Measurements from ENCODE around the gene CSTA.
A peak's percentile ranks its signal among the peaks of the same experiment; 100 is the strongest.
"Not testable (repeated sequence)": the region's sequence is repeated elsewhere in the genome, so short reads cannot be mapped to it uniquely, and the experiment has no call there.

The CSTA gene

DNA sequence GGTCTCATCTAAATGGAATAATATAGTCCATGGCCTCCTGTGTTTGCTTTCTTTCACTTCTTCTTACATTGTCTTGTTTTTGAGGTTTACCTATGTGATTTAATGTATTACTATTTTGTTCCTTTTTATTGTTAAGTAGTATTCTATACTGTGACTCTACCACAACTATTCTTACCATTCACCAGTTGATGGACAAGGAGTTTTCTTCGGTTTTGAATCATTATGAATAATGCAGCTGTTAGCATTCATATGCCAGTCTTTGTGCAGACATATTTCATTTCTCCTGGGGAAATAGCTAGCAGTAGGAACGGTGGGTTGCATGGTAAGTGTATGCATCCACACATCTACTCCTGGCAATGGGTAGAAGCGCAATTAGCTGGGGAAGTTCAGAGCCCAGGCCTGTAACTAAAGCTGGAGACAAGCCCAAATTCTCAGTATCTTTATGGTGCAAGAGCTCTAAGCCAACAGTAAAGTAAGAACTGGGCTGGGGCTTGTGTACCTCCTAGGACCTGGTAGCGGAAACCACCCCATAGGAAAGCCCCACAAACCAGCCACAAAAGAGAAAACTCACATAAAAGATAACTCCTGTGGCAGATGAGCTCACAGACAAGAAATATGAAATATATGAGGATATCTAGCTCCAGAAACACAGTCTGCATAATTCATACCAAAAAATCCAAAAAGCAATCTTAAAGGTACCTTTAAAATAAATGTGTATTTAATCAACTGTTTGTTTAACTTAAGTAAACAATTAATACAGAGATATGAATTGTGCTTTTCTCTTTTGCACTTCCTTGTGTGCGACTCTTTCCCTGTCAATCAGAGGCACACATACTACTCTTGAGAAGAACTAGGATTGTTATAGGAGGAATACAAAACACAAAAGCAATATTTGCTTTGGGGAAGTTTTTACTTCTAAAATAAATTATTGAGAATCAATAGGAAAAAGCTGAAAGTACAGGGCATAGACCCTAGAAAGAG is 2.7 kb upstream of the CSTA start:
- peak; percentile 6 for DNase-seq

DNA sequence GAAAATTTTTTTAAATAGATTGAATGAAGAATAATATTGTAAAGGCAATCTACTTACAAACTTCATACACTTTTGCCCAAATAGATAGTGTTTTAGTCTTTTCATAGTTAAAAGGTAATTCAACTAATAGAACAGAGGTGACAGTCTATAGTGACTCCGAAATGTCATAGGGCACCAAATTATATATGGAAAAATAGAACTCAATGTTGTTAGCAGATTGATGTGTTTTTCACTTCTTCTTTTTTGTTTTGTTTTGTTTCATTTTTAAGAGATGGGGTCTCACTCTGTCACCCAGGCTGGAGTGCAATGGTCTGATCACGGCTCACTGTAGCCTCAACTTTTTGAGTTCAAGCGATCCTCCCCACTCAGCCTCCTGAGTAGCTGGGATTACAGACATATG is 721 bp downstream of the CSTA start:
- no peak for DNase-seq

DNA sequence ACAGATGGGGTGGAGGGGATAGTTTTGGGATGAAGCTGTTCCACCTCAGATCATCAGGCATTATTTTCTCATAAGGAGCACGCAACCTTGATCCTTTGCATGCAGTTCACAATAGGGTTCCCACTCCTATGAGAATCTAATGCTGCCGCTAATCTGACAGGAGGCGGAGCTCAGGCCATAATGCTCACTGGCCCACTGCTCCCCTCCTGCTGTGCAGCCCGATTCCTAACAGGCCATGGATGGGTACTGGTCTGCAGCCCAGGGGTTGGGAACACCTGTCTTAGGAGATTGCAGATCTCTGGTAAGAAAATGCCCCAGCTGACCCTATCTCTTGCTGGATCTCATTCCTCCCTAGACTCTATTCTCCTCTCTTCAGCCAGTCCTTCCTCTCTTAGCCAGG is 6.8 kb downstream of the CSTA start:
- no peak for DNase-seq

DNA sequence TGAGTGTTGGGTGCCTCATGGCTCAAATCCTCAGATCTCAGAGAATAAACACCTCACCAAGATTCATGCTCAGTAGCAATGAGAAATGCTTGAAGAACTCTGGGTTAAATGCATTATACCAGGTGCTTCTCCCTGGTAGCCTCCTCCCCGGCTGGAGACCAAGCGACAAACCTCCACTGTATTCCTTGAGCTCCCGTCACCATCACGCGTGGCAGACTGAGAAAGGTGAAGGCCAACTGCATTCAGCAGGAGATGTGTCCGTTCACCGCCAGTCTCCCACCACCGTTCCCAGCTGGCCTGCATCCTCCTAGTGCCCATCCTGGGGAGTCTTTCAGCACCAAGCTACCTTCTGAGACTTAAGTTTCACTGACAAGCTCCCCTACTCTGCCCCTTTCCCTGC is 7.5 kb downstream of the CSTA start:
- no peak for DNase-seq

- DNase-seq, result no peak
These were observed 17.8 kb downstream of the CSTA start for GRCh38 chr3:122342803-122343202.

- no peak for DNase-seq
These were observed 18.6 kb downstream of the CSTA start for GRCh38 chr3:122343654-122344053.

- no peak for DNase-seq
These were observed 24.1 kb downstream of the CSTA start for GRCh38 chr3:122349171-122349570.

GRCh38 chr3:122350814-122351418 is 25.9 kb downstream of the CSTA start:
- no peak for DNase-seq

DNA sequence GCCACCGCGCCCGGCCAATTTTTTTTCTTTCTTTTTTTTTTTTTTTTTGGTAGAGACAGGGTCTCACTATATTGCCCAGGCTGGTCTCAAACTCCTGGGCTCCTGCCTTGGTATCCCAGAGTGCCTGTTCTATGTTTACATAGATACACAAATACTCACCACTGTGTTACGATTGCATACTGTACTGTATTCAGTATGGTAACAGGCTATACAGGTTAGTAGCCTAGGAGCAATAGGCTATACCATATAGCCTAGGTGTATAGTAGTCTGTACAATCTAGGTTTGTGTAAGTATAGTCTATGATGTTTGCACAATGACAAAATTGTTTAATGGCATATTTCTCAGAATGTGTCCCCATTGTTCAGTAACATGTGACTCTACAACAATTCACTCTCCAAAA is 26.6 kb downstream of the CSTA start:
- DNase-seq, result no peak

- no peak for DNase-seq
These were observed 28.2 kb downstream of the CSTA start for GRCh38 chr3:122353215-122353614.

- no peak for DNase-seq
These were observed 28.9 kb downstream of the CSTA start for GRCh38 chr3:122353893-122354401.

DNA sequence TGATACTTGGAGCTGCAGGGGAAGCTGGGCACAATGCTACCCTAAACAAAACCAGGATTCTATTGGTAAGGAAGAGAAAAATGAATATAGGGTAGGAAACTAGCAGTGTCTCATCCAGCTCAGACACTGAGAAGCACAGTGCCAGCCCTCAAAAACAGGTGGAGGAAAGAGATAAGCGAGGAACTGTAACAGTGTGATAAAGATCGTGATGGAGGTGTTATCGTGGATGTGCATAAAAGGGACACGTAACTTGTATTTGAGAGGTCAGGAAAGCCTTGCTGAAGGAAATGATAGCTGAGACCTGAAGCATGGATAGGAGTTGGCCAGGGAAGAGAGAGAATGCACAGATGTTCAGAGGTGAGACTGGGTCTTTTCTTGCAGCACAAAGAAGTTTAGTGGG is 30.6 kb downstream of the CSTA start:
- no peak for DNase-seq

DNA sequence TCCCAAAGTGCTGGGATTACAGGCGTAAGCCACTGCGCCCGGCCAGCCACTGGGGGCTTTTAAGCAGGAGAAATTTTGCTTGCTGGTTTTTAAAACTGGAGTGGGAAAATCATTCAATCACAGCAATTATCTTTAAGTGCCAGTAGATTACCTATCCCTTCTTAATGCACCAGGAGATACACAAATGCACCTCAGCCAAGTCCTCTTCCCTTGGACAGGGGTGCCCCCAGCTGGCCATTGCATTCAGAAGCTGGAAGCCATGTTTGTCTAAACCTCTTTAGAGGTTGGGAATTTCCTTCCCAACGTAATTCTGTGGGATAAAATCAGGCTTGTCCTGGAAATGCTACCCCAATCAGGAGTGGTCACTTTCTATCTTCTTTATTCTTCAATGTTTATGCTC is 31.4 kb downstream of the CSTA start:
- peak; percentile 14 for DNase-seq

GRCh38 chr3:122357828-122358702 is 33.0 kb downstream of the CSTA start:
- DNase-seq, result no peak

DNA sequence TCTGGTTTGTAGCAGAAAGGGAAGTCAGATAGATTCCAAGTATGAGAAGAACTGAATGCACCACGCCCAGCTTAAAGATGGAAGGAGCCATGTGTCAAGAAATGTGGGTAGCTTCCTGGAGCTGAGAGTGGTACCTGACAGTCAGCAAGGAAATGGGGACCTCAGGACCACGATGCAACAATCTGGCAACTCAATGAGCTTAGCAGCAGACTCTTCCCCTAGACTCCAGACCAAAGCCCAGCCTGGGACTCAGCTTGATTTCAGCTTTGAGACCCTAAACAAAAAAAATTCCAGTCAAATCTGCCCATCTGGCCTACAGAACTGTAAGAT is 33.6 kb downstream of the CSTA start:
- DNase-seq, result no peak

- DNase-seq, result no peak
These were observed 37.0 kb downstream of the CSTA start for GRCh38 chr3:122362026-122362425.

- no peak for DNase-seq
These were observed 39.4 kb downstream of the CSTA start for GRCh38 chr3:122364490-122364889.

DNA sequence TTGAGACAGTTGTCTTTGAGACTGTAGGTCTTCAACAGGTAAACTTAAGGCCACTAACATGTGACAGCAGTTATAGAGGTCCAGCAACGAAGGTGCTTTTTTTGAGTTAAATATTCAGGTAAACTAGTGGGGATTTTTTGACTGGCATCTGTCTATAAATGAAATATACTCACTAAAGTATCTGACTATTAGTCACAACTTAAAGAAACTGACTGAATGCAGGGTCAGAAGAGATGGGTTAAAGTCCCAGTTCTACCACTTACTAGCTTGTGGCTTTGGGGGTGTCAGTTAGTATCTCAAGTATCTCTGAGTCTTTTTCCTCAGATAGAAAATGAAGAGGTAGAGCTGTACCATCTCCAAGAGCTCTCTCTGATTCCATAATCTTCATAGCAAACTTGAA is 40.0 kb downstream of the CSTA start:
- DNase-seq, result no peak

DNA sequence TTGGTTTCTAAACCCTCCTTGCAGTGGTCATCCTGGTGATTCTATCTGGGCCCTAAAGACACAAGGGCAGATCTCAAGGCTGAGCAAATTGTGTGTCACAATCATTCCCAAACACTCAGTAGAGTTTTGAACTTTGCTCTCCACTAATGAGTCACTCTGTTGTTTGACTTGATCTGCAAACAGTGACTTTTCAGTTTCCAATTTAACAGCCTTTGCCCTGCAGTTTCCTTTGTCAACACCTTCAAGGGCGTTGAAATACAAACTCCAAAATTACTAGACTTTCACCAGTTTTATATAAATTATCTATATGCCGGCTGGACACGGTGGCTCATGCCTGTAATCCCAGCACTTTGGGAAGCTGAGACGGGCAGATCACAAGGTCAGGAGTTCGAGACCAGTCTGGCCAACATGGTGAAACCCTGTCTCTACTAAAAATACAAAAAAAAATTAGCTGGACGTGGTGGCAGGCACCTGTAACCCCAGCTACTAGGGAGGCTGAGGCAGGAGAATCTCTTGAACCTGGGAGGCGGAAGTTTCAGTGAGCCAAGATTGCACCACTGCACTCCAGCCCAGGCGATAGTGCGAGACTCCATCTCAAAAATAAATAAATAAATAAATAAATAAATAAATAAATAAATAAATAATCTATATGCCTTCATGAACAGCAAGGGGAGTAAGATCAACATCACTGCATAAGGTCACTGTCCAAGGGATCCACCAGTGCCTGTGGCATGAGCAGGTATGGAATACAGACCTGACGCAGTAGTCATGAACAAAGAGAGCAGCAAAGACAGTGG is 40.7 kb downstream of the CSTA start:
- DNase-seq, result not testable (repeated sequence)

DNA sequence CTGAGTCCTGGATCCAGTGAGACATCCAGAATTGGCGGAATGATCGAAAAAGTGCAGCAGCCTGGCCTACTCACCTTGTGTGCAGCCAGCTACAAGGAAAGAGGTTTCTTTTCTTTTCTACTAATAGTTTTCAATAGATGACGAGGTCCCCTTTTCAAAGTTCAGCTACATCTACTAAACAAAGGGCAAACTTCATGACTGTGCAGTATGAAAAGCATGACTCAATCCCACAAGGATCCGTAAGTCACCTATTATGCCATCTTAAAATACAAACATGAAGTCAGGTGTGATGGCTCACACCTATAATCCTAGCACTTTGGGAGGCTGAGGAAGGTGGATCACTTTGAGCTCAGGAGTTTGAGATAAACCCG is 41.3 kb downstream of the CSTA start:
- no peak for DNase-seq

DNA sequence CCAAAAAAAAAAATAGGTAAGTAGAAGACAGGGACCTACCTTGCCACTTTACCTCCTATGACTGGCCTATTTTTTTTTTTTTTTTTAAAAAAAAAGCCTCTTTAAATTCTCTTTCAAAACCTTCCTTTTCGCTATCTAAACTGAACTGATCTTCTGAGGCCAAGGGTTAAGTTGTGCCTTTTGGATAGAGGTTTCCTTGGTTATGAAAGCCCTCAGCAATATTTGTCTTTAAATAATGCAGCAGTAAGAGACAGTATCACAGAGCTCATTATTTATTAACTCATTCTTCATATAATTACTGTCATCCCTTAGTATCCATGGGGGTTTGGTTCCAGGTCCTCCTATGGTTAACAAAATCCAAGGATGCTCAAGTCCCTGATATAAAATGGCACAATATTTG is 49.0 kb downstream of the CSTA start:
- no peak for DNase-seq

DNA sequence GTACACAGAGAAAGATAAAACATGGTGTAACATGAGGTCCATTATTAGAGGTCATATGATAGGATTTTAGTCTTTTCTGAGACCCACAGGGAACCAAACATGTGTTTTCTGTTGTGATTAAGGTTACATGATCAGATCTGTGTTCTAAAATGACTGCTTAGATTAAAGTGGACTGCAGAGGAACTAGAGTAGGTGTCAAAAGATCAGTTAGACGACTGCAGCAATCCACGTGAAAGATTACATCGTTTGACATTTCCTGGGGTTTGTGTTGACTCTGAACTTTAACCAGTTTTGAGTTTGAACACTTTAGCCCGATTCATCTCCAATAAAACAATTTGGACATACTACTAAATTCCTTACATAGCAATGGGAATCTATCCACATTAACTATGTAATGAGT is 52.9 kb downstream of the CSTA start:
- DNase-seq, result no peak

All from stimulated activated CD4-positive, alpha-beta T cell treated with anti-CD3 and anti-CD28 coated beads, Interleukin-4, amount 100 ng/mL, for 24 hours (primary cell).